H1 (cell line): Measurements from ENCODE around the gene STK31. TPM values are rescaled to one million over a fixed set of nuclear protein-coding genes. Genes with fewer than 3 reads are reported as not detected.

Source experiments
- CTCF ChIA-PET: fragments of 300-600 bp; sonication (Branson Sonifier 250); formaldehyde crosslinking; loops from one replicate; lab custom pipeline; 2021; ENCODE audit not compliant: partially characterized antibody; lab: Charles Lee
- POLR2A ChIA-PET: fragments of 300-600 bp; sonication (Branson Sonifier 250); formaldehyde crosslinking; loops from one replicate; lab custom pipeline; 2021; ENCODE audit warnings: inconsistent platforms; ENCODE audit not compliant: partially characterized antibody; lab: Charles Lee
- DNase-seq, 2 experiments: peaks; one replicate each; pipeline versions ENCODE4 v3.0.0 to v3.0.0-alpha.2; 2010 to 2022; ENCODE audit warnings: low spot score in 2 of 2, low read depth in 1 of 2, mixed read lengths in 1 of 2
- FAIRE-seq: peaks from 2 replicates; lab custom pipeline; 2011; peaks lifted over from hg19 to GRCh38; lab: Jason Lieb, UNC
- H2AFZ ChIP-seq: 2 replicates; pipeline ENCODE4 v1.8.1; 2012; ENCODE audit warnings: low read length, inconsistent platforms
- H2AK5ac ChIP-seq: 2 replicates; pipeline ENCODE4 v1.6.1; 2013; ENCODE audit warnings: low read depth, low read length
- H2BK120ac ChIP-seq: replicated peaks from 2 replicates; pipeline ENCODE3; 2013; ENCODE audit warnings: low read depth, low read length, inconsistent platforms
- H2BK12ac ChIP-seq: 2 replicates; pipeline ENCODE4 v1.6.1; 2013; ENCODE audit warnings: low read depth, low read length
- H2BK15ac ChIP-seq: 2 replicates; pipeline ENCODE4 v1.6.1; 2013; ENCODE audit warnings: low read length
- H2BK20ac ChIP-seq: 2 replicates; pipeline ENCODE4 v1.6.1; 2013; ENCODE audit warnings: low read length
- H2BK5ac ChIP-seq: 2 replicates; pipeline ENCODE4 v1.6.1; 2013; ENCODE audit warnings: low read depth, low read length
- H3K14ac ChIP-seq: 2 replicates; pipeline ENCODE4 v1.6.1; 2013; ENCODE audit warnings: inconsistent platforms; ENCODE audit not compliant: insufficient read length
- H3K18ac ChIP-seq: 2 replicates; pipeline ENCODE4 v1.6.1; 2013; ENCODE audit warnings: low read length; ENCODE audit errors: extremely low read depth
- H3K23ac ChIP-seq: 2 replicates; pipeline ENCODE4 v1.6.1; 2013; ENCODE audit warnings: inconsistent platforms; ENCODE audit not compliant: insufficient read length
- H3K23me2 ChIP-seq: 2 replicates; pipeline ENCODE4 v1.6.1; 2013; ENCODE audit warnings: low read depth, low read length
- H3K27ac ChIP-seq: 2 replicates; pipeline ENCODE4 v1.6.1; 2011; ENCODE audit warnings: low read depth, low read length, inconsistent platforms
- H3K27me3 ChIP-seq, 4 experiments: replicated peaks in 1 of 4; 1 replicate in 1 of 4; 2 replicates in 3 of 4; pipeline versions ENCODE4 v1.6.1 to v1.8.1; 2011 to 2013; ENCODE audit warnings: low read length in 3 of 4, mild to moderate bottlenecking in 3 of 4, inconsistent platforms in 2 of 4, mixed read lengths in 2 of 4, moderate library complexity in 1 of 4; ENCODE audit not compliant: control insufficient read depth in 3 of 4, insufficient read depth in 3 of 4; ENCODE audit errors: extremely low read depth in 1 of 4
- H3K36me3 ChIP-seq, 4 experiments: 2 replicates each; pipeline versions ENCODE4 v1.6.1 to v1.8.1; 2011 to 2013; ENCODE audit warnings: mild to moderate bottlenecking in 4 of 4, low read length in 3 of 4, moderate library complexity in 2 of 4, control low read depth in 1 of 4, inconsistent platforms in 1 of 4; ENCODE audit not compliant: insufficient read depth in 4 of 4, control insufficient read depth in 2 of 4
- H3K4ac ChIP-seq: replicated peaks from 2 replicates; pipeline ENCODE3; 2013; ENCODE audit warnings: low read length, low read depth, mixed read lengths, inconsistent platforms; ENCODE audit not compliant: insufficient read length
- H3K4me1 ChIP-seq, 4 experiments: replicated peaks in 1 of 4; 1 replicate in 1 of 4; 2 replicates in 3 of 4; pipeline versions ENCODE4 v1.6.1 to v1.8.1; 2011 to 2013; ENCODE audit warnings: low read length in 3 of 4, inconsistent platforms in 2 of 4, mixed read lengths in 1 of 4; ENCODE audit not compliant: insufficient read depth in 4 of 4, control insufficient read depth in 3 of 4
- H3K4me2 ChIP-seq, 2 experiments: 2 replicates each; pipeline versions ENCODE4 v1.6.1 to v1.8.1; 2011 to 2013; ENCODE audit warnings: low read depth in 2 of 2, low read length in 2 of 2, control low read depth in 1 of 2, inconsistent platforms in 1 of 2, mild to moderate bottlenecking in 1 of 2; ENCODE audit not compliant: insufficient read depth in 1 of 2
- H3K4me3 ChIP-seq, 4 experiments: fragments of 200-600, 300-600 bp in 1 of 4; sonication (generic), shearing (Covaris generic), sonication (Bioruptor Twin) in 1 of 4; 2 replicates each; pipeline versions ENCODE4 v1.5.1 to v1.8.1; 2011 to 2016; ENCODE audit warnings: low read length in 4 of 4, low read depth in 3 of 4, control low read depth in 2 of 4, inconsistent platforms in 2 of 4, mild to moderate bottlenecking in 2 of 4, mixed read lengths in 1 of 4, moderate library complexity in 1 of 4; ENCODE audit not compliant: insufficient read depth in 2 of 4; ENCODE audit errors: extremely low read depth in 1 of 4
- H3K56ac ChIP-seq: replicated peaks from 2 replicates; pipeline ENCODE3; 2013; ENCODE audit warnings: low read depth, mild to moderate bottlenecking, mixed read lengths, low read length, inconsistent platforms; ENCODE audit not compliant: insufficient read length
- H3K79me1 ChIP-seq: 2 replicates; pipeline ENCODE4 v1.6.1; 2013; ENCODE audit warnings: low read depth, low read length, control low read depth
- H3K79me2 ChIP-seq, 2 experiments: 2 replicates each; pipeline versions ENCODE4 v1.6.1 to v1.8.1; 2012 to 2013; ENCODE audit warnings: low read length in 2 of 2, mild to moderate bottlenecking in 2 of 2, inconsistent platforms in 1 of 2; ENCODE audit not compliant: insufficient read depth in 2 of 2, control insufficient read depth in 1 of 2
- H3K9ac ChIP-seq, 4 experiments: replicated peaks in 1 of 4; 1 replicate in 1 of 4; 2 replicates in 3 of 4; pipeline versions ENCODE4 v1.6.1 to v1.8.1; 2011 to 2013; ENCODE audit warnings: low read depth in 3 of 4, low read length in 3 of 4, control low read depth in 2 of 4, mild to moderate bottlenecking in 2 of 4, moderate library complexity in 2 of 4, inconsistent platforms in 1 of 4; ENCODE audit errors: extremely low read depth in 1 of 4
- H3K9me3 ChIP-seq, 2 experiments: 2 replicates each; pipeline versions ENCODE4 v1.6.1 to v1.8.1; 2012 to 2013; ENCODE audit warnings: mild to moderate bottlenecking in 2 of 2, moderate library complexity in 2 of 2, control low read depth in 1 of 2, inconsistent platforms in 1 of 2, low read depth in 1 of 2, low read length in 1 of 2, mixed read lengths in 1 of 2; ENCODE audit not compliant: insufficient read depth in 2 of 2
- H4K20me1 ChIP-seq, 2 experiments: replicated peaks in 1 of 2; 2 replicates each; pipeline versions ENCODE3 to v1.8.1; 2011 to 2013; ENCODE audit warnings: inconsistent platforms in 2 of 2, low read length in 2 of 2, mild to moderate bottlenecking in 1 of 2; ENCODE audit not compliant: insufficient read depth in 2 of 2, control insufficient read depth in 1 of 2
- H4K5ac ChIP-seq: 2 replicates; pipeline ENCODE4 v1.6.1; 2013; ENCODE audit warnings: low read length, low read depth, mixed read lengths, inconsistent platforms; ENCODE audit not compliant: insufficient read length
- H4K8ac ChIP-seq: 2 replicates; pipeline ENCODE4 v1.8.0; 2013; ENCODE audit warnings: mild to moderate bottlenecking, moderate library complexity, low read length, inconsistent platforms; ENCODE audit not compliant: insufficient read depth; ENCODE audit errors: extremely low read depth
- H4K91ac ChIP-seq: replicated peaks from 2 replicates; pipeline ENCODE3; 2013; ENCODE audit warnings: low read length, mixed read lengths, inconsistent platforms; ENCODE audit not compliant: insufficient read length
- BACH1 ChIP-seq: IDR thresholded peaks from 2 replicates; pipeline ENCODE4 v1.6.1; 2012; ENCODE audit warnings: low read length, improper control_type of control experiment
- BCL11A ChIP-seq, 2 experiments: IDR thresholded peaks; one replicate each; pipeline ENCODE4 v1.6.1; 2011; ENCODE audit warnings: low read depth in 2 of 2, low read length in 2 of 2, mild to moderate bottlenecking in 2 of 2
- HDAC6 ChIP-seq: IDR thresholded peaks from one replicate; pipeline ENCODE4 v1.7.1; 2012; ENCODE audit warnings: low read depth, mild to moderate bottlenecking, inconsistent platforms, low read length, moderate library complexity
- TAF7 ChIP-seq: optimal IDR thresholded peaks from 2 replicates; pipeline ENCODE3; 2011; ENCODE audit warnings: low read depth, mild to moderate bottlenecking, inconsistent platforms, low read length, moderate library complexity, borderline replicate concordance
- WGBS, 2 experiments: shearing (Covaris generic) in 1 of 2; methylation state at CpG; one replicate each; pipeline versions ENCODE4 v1.1.6 to v1.1.7; 2013 to 2015; ENCODE audit warnings: low lambda C conversion rate in 2 of 2, mixed read lengths in 2 of 2, inconsistent platforms in 1 of 2, low coverage in 1 of 2, missing lambda C conversion rate in 1 of 2; ENCODE audit not compliant: insufficient replicate concordance in 2 of 2, insufficient coverage in 1 of 2, insufficient read length in 1 of 2; ENCODE audit errors: extremely low coverage in 1 of 2, missing lambda C conversion rate in 1 of 2; 5-methylcytosine and 5-hydroxymethylcytosine counted together
- polyA plus RNA-seq, 7 experiments: library from polyadenylated mRNA; depleted of rRNA in 3 of 7; stranded (reverse) in 5 of 7; unstranded in 2 of 7; fragments of >200 nt in 5 of 7; fragments of 200-250 nt in 2 of 7; gene quantifications; 1 replicate in 5 of 7; 2 replicates in 1 of 7; 4 replicates in 1 of 7; pipeline versions ENCODE4 v1.2.1 to v1.2.3, GENCODE V29; 2011 to 2013; ENCODE audit warnings: missing spikeins in 2 of 7, mixed read lengths in 2 of 7
- total RNA-seq: library from RNA; stranded (reverse); fragmentation: NEBNext Ultra II Directional; extraction: Animal tissue kit (Norgen Biotek cat#: 25700); gene quantifications from 2 replicates; pipeline ENCODE4 v1.2.1, GENCODE V29; 2021

The STK31 gene
- total and polyA plus RNA-seq, 2 of the 8 experiments (the other 6 are each of a cell fraction or from before 2014, with no cell fraction given) = 0.15 to 0.32 TPM

- Histone ChIP-seq H3K4ac (no peak overlapping the region), H3K9me3 (no peaks in the 10 kb centered on the region), H3K27me3 (no peaks in the 10 kb centered on the region), H4K20me1 (no peaks in the 10 kb centered on the region), H2BK12ac (no peak overlapping the region), H4K8ac (no peak overlapping the region), H3K27ac (no peak overlapping the region), H4K5ac (no peak overlapping the region), H3K56ac (no peak overlapping the region), H3K4me3 (no peak overlapping the region), H2BK15ac (no peak overlapping the region), H3K4me1 (peaks cover 0 to 4% (median 0%) of the 10 kb centered on the region in 4 experiments; a peak in 1 of 7 replicates), H2BK20ac (no peak overlapping the region), H3K14ac (no peak overlapping the region), H3K23ac (no peak overlapping the region), H2BK5ac (no peak overlapping the region), H3K9ac (no peak overlapping the region), H2BK120ac (no peak overlapping the region), H4K91ac (no peak overlapping the region), H2AK5ac (no peak overlapping the region), H3K36me3 (peaks cover 3 to 44% (median 28%) of the 10 kb centered on the region in 4 experiments; a peak in 6 of 8 replicates), H3K18ac (no peak overlapping the region), H2AFZ (no peak overlapping the region), H3K79me2 (peaks cover 0 to 33% of the 10 kb centered on the region in 2 experiments; a peak in 2 of 4 replicates), H3K4me2 (no peak overlapping the region), H3K79me1 (no peaks in the 10 kb centered on the region), H3K23me2 (no peaks in the 10 kb centered on the region)
- DNase-seq (no peak), FAIRE-seq (no peak)
- 93% methylated on average over 4 of the region's 4 CpGs; no CpG with 5 or more reads in 1 of the 2 experiments for WGBS, 2 experiments
- ChIA-PET CTCF (interaction anchor here (2.1 kb wide), 1 partner anchor 21 kb away, joined by 5 read pairs; the partner anchor contains the start of gene STK31), POLR2A (interaction anchor here (0.7 kb wide), 1 partner anchor 31 kb away, joined by 3 read pairs; no protein-coding TSS in a partner anchor)
- TF ChIP-seq TAF7 = no peak
- TF ChIP-seq BACH1 = no peak
- TF ChIP-seq HDAC6 = no peak
- no peak for TF ChIP-seq BCL11A (IDR thresholded peaks at IDR 0.05; ENCODE audit: low read depth in 2 of 2, low read length in 2 of 2)
Measured at GRCh38 chr7:23689165-23689564, 20.9 kb upstream of the STK31 start.
